VCaP (cell line): ENCODE data around the gene BRD3OS.

ENCODE experiments used
- H3K27ac ChIP-seq: fragments of 450-650 bp; 2 replicates; pipeline ENCODE4 v1.5.1; 2017
- CTCF ChIP-seq: fragments of 450-650 bp; conservative IDR thresholded peaks from 2 replicates; pipeline ENCODE4 v1.5.1; 2017; ENCODE audit warnings: mild to moderate bottlenecking, moderate library complexity

Gene BRD3OS

GRCh38 chr9:133978899-133979272 lies 46.4 kb upstream of the BRD3OS start:
- TF ChIP-seq CTCF: no peak
- H3K27ac ChIP-seq: peak overlapping the region; percentile 87

GRCh38 chr9:133979273-133979920 lies 45.9 kb upstream of the BRD3OS start:
- TF ChIP-seq CTCF: no peak
- peak overlapping the region; percentile 87 for H3K27ac ChIP-seq

- TF ChIP-seq CTCF: no peak
- H3K27ac ChIP-seq: peak overlapping the region; percentile 87
These were observed 45.1 kb upstream of the BRD3OS start for GRCh38 chr9:133979921-133980863.

- no peak for TF ChIP-seq CTCF
- peak overlapping the region; percentile 87 for H3K27ac ChIP-seq
These were observed 44.3 kb upstream of the BRD3OS start for GRCh38 chr9:133980864-133981588.

- no peak for TF ChIP-seq CTCF
- peak overlapping the region; percentile 87; the same call in 1 of the 2 replicates for H3K27ac ChIP-seq
These were observed 43.7 kb upstream of the BRD3OS start for GRCh38 chr9:133981589-133981957.

- peak overlapping the region; percentile 87; the same call in 1 of the 2 replicates for H3K27ac ChIP-seq
- TF ChIP-seq CTCF: no peak
These were observed 43.2 kb upstream of the BRD3OS start for GRCh38 chr9:133981958-133982681.
